22Rv1 (cell line): Measurements from ENCODE around the gene TTC16.

Experiments used
- CTCF ChIP-seq: fragments of 450-650 bp; IDR thresholded peaks from 2 replicates; pipeline ENCODE4 v1.5.1; 2017; ENCODE audit warnings: mild to moderate bottlenecking
- ZFX ChIP-seq: fragments of 450-650 bp; IDR thresholded peaks from 2 replicates; pipeline ENCODE4 v1.6.1; 2017; ENCODE audit warnings: antibody characterized with exemption, borderline replicate concordance

DNA sequence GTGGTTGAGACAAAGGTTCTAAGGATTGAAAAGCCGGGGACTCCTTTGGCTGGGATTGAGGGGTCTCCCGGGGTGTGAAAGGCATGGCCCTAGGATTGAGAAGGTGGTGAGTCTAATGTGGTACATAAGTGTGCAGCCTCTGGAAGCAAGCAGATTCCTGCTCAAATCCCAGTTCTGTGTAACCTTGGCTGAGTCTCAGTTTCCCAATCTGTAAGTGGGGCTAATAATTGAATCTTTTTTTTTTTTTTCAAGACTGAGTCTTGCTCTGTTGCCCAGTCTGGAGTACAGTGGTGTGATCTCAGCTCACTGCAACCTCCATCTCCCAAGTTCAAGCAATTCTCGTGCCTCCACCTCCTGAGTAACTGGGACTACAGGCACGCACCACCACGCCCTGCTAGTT, 56.7 kb downstream of the TTC16 start:
- TF ChIP-seq CTCF (no peak), ZFX (no peak)
